Psoas muscle (tissue), 8 donors: ENCODE results near the gene CBLC. TPM values are rescaled to one million over a fixed set of nuclear protein-coding genes. Genes with fewer than 3 reads are reported as not detected.
A peak's percentile ranks its signal among the peaks of the same experiment; 100 is the strongest.

Experiments used
- ATAC-seq, 4 donors: fragments of 200-7000 bp; cut with Tn5 transposase; one replicate each; pipeline ENCODE4 v1.9.1; 2020; ENCODE audit warnings: moderate library complexity in 3 of 4, mild to moderate bottlenecking in 2 of 4
- DNase-seq, 2 donors: peaks; one replicate each; pipeline ENCODE4 v3.0.0-alpha.2; 2020
- H3K27ac ChIP-seq: fragments of 200-600 bp; one replicate; pipeline ENCODE4 v1.8.0; 2022
- H3K27me3 ChIP-seq, 3 donors: fragments of 200-600 bp in 1 of 3; one replicate each; pipeline versions ENCODE4 v1.6.1 to v1.8.0; 2013 to 2022; ENCODE audit warnings: low read length in 2 of 3, mild to moderate bottlenecking in 2 of 3, moderate library complexity in 1 of 3; ENCODE audit not compliant: insufficient read depth in 3 of 3
- H3K36me3 ChIP-seq, 2 donors: fragments of 200-600 bp in 1 of 2; one replicate each; pipeline versions ENCODE4 v1.6.1 to v1.8.0; 2013 to 2022; ENCODE audit warnings: low read depth in 1 of 2, mild to moderate bottlenecking in 1 of 2, moderate library complexity in 1 of 2; ENCODE audit not compliant: insufficient read depth in 1 of 2
- H3K4me1 ChIP-seq: fragments of 200-600 bp; one replicate; pipeline ENCODE4 v1.8.0; 2022
- H3K4me3 ChIP-seq: fragments of 200-600 bp; one replicate; pipeline ENCODE4 v1.8.0; 2022; ENCODE audit warnings: mild to moderate bottlenecking
- H3K9me3 ChIP-seq: fragments of 200-600 bp; one replicate; pipeline ENCODE4 v1.8.0; 2022
- CTCF ChIP-seq: fragments of 200-600 bp; IDR thresholded peaks from one replicate; pipeline ENCODE4 v1.8.0; 2022; ENCODE audit warnings: antibody characterized with exemption
- WGBS, 3 donors: extraction: QIAGEN DNeasy Blood & Tissue Kit; methylation state at CpG; one replicate each; pipeline versions ENCODE4 v1.1.6 to v1.1.7; 2013; 5-methylcytosine and 5-hydroxymethylcytosine counted together
- intact Hi-C, 2 donors: fragments of 100-400 bp; cut with DNase I; formaldehyde crosslinking; loops; one replicate each; pipeline versions ENCODE4 v1.11.0 to v1.14.2; 2022
- polyA plus RNA-seq, 3 donors: library from polyadenylated mRNA; stranded (reverse); fragments of 200-250 nt; gene quantifications; one replicate each; pipeline ENCODE4 v1.2.3, GENCODE V29; 2013
- total RNA-seq, 4 donors: library from RNA; stranded (reverse); fragmentation: NEBNext Ultra II Directional in 2 of 4; extraction: Animal tissue kit (Norgen Biotek cat#: 25700) in 2 of 4; gene quantifications; one replicate each; pipeline versions ENCODE4 v1.2.1 to v1.2.4, GENCODE V29; 2021 to 2023
- donor health status: healthy with polysubstance abuse.
- donor health status: DM: no; HTN: no; CAD: no; lungs with moderate emphysema.
- donor health status: Bipolar disorder and iron deficiency.
- donor health status: healthy.
- donor health status: DM: yes; HTN: yes; CAD: no.
- donor health status: DM: no; HTN: no; CAD: no.
- donor health status: DM: no; HTN: no; CAD: no.
- donor health status: DM: yes; HTN: yes; CAD: no.

Gene CBLC
- total and polyA plus RNA-seq, 7 donors = 0.08 to 0.34 TPM; not detected in 5

- ATAC-seq (peak; percentile 9 to 49 (median 29)), DNase-seq (peak; percentile 85 to 87)
- Histone ChIP-seq H3K36me3 (peaks cover 0 to 55% of the 10 kb centered on the region in 2 donors), H3K27ac (peak overlapping the region; percentile 76), H3K4me1 (peaks cover 38% of the 10 kb centered on the region), H3K9me3 (no peaks in the 10 kb centered on the region), H3K27me3 (no peaks in the 10 kb centered on the region), H3K4me3 (peak overlapping the region; percentile 64)
- intact Hi-C loops = no loop called here
- TF ChIP-seq CTCF = no peak
- WGBS, 3 donors = 21 to 42% (median 33%) methylated on average over 68 of the region's 68 CpGs
These were observed 19.8 kb upstream of the CBLC start for GRCh38 chr19:44757735-44758505.

GRCh38 chr19:44758596-44758995, 19.1 kb upstream of the CBLC start:
- H3K9me3 ChIP-seq = no peaks in the 10 kb centered on the region
- peak overlapping the region; percentile 64 for H3K4me3 ChIP-seq
- peak overlapping the region; percentile 76 for H3K27ac ChIP-seq
- WGBS, 3 donors = 60 to 73% (median 70%) methylated on average over 9 of the region's 9 CpGs
- H3K36me3 ChIP-seq = peaks cover 0 to 54% of the 10 kb centered on the region in 2 donors
- ATAC-seq (no peak), DNase-seq (no peak)
- intact Hi-C loops = no loop called here
- no peaks in the 10 kb centered on the region for H3K27me3 ChIP-seq
- no peak for TF ChIP-seq CTCF
- peaks cover 37% of the 10 kb centered on the region for H3K4me1 ChIP-seq

- peaks cover 37% of the 10 kb centered on the region for H3K4me1 ChIP-seq
- WGBS, 3 donors = 68 to 71% (median 69%) methylated on average over 10 of the region's 10 CpGs
- H3K27me3 ChIP-seq = no peaks in the 10 kb centered on the region
- TF ChIP-seq CTCF = no peak
- H3K36me3 ChIP-seq = peaks cover 0 to 54% of the 10 kb centered on the region in 2 donors
- H3K4me3 ChIP-seq = no peak overlapping the region
- ATAC-seq (no peak), DNase-seq (no peak)
- intact Hi-C loops = no loop called here
- no peak overlapping the region for H3K27ac ChIP-seq
- H3K9me3 ChIP-seq = no peaks in the 10 kb centered on the region
These were observed 18.4 kb upstream of the CBLC start for GRCh38 chr19:44759083-44759804.

GRCh38 chr19:44762038-44762437, 15.7 kb upstream of the CBLC start:
- no peak for TF ChIP-seq CTCF

More at GRCh38 chr19:44762038-44762437, 15.7 kb upstream of the CBLC start:
- H3K4me3 ChIP-seq = no peak overlapping the region
- DNase-seq = no peak
- peaks cover 13% of the 10 kb centered on the region for H3K4me1 ChIP-seq
- no peaks in the 10 kb centered on the region for H3K9me3 ChIP-seq
- peak overlapping the region; percentile 46 for H3K27ac ChIP-seq
- 50 to 72% (median 50%) methylated on average over 8 of the region's 8 CpGs for WGBS, 3 donors
- H3K27me3 ChIP-seq = no peaks in the 10 kb centered on the region
- intact Hi-C loops = no loop called here
- peaks cover 0 to 37% of the 10 kb centered on the region in 2 donors for H3K36me3 ChIP-seq
- peak in 2 of 4 donors; percentile 18 to 46 for ATAC-seq
